Kidney (tissue), 14 donors: ENCODE data around the gene CD276. TPM values are rescaled to one million over a fixed set of nuclear protein-coding genes. Genes with fewer than 3 reads are reported as not detected.

Experiments used
- DNase-seq, 5 donors: peaks; one replicate each; pipeline ENCODE4 v3.0.0-alpha.2; 2013 to 2020
- FAIRE-seq: peaks from 2 replicates; lab custom pipeline; 2012; peaks lifted over from hg19 to GRCh38; lab: Jason Lieb, UNC
- H3K27ac ChIP-seq, 2 donors: one replicate each; pipeline ENCODE4 v1.7.0; 2013; ENCODE audit warnings: low read depth in 2 of 2, low read length in 2 of 2, inconsistent platforms in 1 of 2
- H3K27me3 ChIP-seq: one replicate; pipeline ENCODE4 v1.7.1; 2013; ENCODE audit warnings: low read length, inconsistent platforms; ENCODE audit not compliant: control insufficient read depth, insufficient read depth
- H3K36me3 ChIP-seq, 3 donors: one replicate each; pipeline versions ENCODE4 v1.7.0 to v1.7.1; 2013; ENCODE audit warnings: low read length in 3 of 3, control low read depth in 1 of 3, inconsistent platforms in 1 of 3; ENCODE audit not compliant: insufficient read depth in 3 of 3, control insufficient read depth in 2 of 3
- H3K4me1 ChIP-seq, 3 donors: one replicate each; pipeline versions ENCODE4 v1.7.0 to v1.7.1; 2013; ENCODE audit warnings: low read length in 3 of 3, inconsistent platforms in 1 of 3, low read depth in 1 of 3; ENCODE audit not compliant: control insufficient read depth in 2 of 3, insufficient read depth in 2 of 3
- H3K4me3 ChIP-seq, 3 donors: one replicate each; pipeline versions ENCODE4 v1.7.0 to v1.8.1; 2013; ENCODE audit warnings: low read length in 3 of 3, control low read depth in 1 of 3, inconsistent platforms in 1 of 3
- H3K9ac ChIP-seq, 3 donors: one replicate each; pipeline versions ENCODE4 v1.7.0 to v1.7.1; 2013; ENCODE audit warnings: low read length in 3 of 3, control low read depth in 1 of 3, inconsistent platforms in 1 of 3
- H3K9me3 ChIP-seq, 3 donors: one replicate each; pipeline versions ENCODE4 v1.7.0 to v1.7.1; 2013; ENCODE audit warnings: low read length in 3 of 3, control low read depth in 1 of 3, inconsistent platforms in 1 of 3; ENCODE audit not compliant: control insufficient read depth in 2 of 3, insufficient read depth in 1 of 3
- intact Hi-C: fragments of 100-400 bp; cut with DNase I; formaldehyde crosslinking; loops from one replicate; pipeline ENCODE4 v1.11.1; 2022
- polyA plus RNA-seq: library from polyadenylated mRNA; stranded (reverse); fragments of 350-450 nt; fragmentation: Illumina TruSeq; extraction: RNeasy Lipid Tissue Mini Kit (QIAGEN cat#74804); gene quantifications from one replicate; pipeline ENCODE4 v1.2.3, GENCODE V29; 2014; ENCODE audit warnings: low read depth, low replicate concordance; ENCODE audit not compliant: insufficient read depth
- total RNA-seq: library from RNA; stranded (reverse); fragmentation: NEBNext Ultra II Directional; extraction: Animal tissue kit (Norgen Biotek cat#: 25700); gene quantifications from one replicate; pipeline ENCODE4 v1.2.1, GENCODE V29; 2021
- TF ChIP-seq, protein P1 (sequence below): IDR thresholded peaks from 3 replicates; pipeline ENCODE4 v1.5.1; 2012; ENCODE audit warnings: mild to moderate bottlenecking, moderate library complexity, borderline replicate concordance; ENCODE audit not compliant: insufficient read depth; ENCODE audit errors: extremely low read depth
- donor health status: control.
- donor health status: control.
- donor health status: control.
- donor health status: control.
- donor health status: control.
- donor health status: DM: yes; HTN: yes; CAD: no.
- donor health status: Normal renal cell carcinoma (clear cell type).

CD276 gene
- total and polyA plus RNA-seq, 2 donors from 2014 or later: 25.0 to 31.5 TPM

DNA sequence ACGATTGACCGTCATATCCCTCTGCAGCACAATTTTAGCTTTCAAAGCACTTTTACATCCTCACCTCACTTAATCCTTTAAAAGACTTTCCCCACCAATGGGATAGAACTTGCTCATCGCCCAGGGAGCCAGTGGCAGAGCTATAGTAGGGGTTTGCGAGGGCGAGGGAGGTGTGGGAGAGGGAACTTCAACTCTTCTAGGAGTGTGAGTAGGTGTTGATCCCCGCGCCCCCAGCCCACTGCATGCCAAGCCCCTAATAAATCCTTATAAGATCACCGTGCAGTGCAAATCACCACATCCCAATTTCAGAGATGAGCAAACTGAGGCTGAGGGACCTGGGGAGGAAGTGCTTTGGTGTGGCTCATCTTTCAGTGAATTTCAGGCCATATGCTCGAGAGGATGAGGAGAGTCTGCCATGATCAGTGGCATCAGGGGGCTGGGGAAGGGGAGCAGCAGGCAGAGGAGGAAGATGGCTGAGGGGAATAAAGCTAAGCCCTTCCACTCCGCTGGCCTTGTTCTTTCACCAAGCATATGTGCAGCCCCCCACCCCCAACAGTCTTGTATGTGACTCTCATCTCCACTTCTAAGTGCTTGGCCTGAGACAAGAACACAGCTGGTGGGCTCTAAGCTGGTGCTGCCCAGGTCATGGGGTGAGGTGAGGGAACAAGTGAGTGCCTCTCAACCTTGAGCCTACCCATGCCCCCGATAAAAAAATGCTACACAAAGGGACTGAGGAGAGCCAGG, 63.8 kb downstream of the CD276 start:
- peaks cover 0 to 7% (median 5%) of the 10 kb centered on the region in 3 donors for H3K4me1 ChIP-seq
- H3K9me3 ChIP-seq: no peaks in the 10 kb centered on the region
- intact Hi-C loops: no loop called here
- no peak overlapping the region for H3K9ac ChIP-seq
- H3K36me3 ChIP-seq: no peaks in the 10 kb centered on the region
- TF ChIP-seq, protein P1, sequence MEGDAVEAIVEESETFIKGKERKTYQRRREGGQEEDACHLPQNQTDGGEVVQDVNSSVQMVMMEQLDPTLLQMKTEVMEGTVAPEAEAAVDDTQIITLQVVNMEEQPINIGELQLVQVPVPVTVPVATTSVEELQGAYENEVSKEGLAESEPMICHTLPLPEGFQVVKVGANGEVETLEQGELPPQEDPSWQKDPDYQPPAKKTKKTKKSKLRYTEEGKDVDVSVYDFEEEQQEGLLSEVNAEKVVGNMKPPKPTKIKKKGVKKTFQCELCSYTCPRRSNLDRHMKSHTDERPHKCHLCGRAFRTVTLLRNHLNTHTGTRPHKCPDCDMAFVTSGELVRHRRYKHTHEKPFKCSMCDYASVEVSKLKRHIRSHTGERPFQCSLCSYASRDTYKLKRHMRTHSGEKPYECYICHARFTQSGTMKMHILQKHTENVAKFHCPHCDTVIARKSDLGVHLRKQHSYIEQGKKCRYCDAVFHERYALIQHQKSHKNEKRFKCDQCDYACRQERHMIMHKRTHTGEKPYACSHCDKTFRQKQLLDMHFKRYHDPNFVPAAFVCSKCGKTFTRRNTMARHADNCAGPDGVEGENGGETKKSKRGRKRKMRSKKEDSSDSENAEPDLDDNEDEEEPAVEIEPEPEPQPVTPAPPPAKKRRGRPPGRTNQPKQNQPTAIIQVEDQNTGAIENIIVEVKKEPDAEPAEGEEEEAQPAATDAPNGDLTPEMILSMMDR: no peak
- no peak for FAIRE-seq
- no peaks in the 10 kb centered on the region for H3K27me3 ChIP-seq
- no peak for DNase-seq
- H3K27ac ChIP-seq: no peak overlapping the region
- H3K4me3 ChIP-seq: no peak overlapping the region

DNA sequence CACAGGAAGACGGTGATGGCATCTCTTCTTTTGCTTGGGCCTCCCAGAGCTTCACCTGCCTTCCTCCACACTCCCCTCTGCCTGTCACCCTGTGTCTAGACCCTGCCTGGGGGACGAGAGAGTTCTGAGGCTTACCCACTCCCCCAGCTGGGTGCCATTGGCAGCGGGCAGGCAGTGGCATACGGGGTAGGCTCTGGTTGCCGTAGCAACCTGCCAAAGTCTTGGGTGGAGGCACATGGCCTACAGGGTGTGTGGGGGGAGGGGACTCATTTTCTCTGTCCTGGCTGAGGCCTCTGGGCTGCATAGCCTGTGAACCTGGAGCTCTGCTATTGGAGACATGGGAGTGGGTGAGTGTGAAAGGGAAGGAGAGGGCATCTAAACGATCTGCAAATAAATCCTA, 64.5 kb downstream of the CD276 start:
- FAIRE-seq (no peak), DNase-seq (no peak)
- H3K27ac ChIP-seq: no peak overlapping the region
- H3K4me1 ChIP-seq: peaks cover 0 to 9% (median 5%) of the 10 kb centered on the region in 3 donors
- H3K36me3 ChIP-seq: no peaks in the 10 kb centered on the region
- H3K4me3 ChIP-seq: no peak overlapping the region
- no peak overlapping the region for H3K9ac ChIP-seq
- no peaks in the 10 kb centered on the region for H3K27me3 ChIP-seq
- TF ChIP-seq, protein P1: no peak
- intact Hi-C loops: no loop called here
- H3K9me3 ChIP-seq: no peaks in the 10 kb centered on the region

DNA sequence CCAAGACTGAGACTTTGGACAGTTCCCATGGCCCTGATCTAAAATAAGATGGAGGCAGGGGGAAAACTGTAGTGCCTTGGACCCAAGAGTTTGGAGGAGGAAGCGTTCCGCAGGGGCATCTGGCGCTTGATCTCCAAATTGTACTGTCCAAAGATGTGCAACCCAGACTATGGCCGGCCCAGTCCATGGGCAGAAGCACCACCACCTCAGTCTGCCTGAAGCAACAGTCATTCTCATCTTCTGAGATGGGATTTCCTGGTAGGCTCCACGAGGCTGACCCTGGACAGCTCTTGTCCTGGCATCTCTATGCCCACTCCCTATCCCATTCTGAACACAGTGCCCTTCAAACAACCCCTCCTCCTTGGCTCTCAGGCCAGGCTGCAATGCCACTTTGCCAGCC, 65.3 kb downstream of the CD276 start:
- peaks cover 0 to 10% (median 5%) of the 10 kb centered on the region in 3 donors for H3K4me1 ChIP-seq
- no peak overlapping the region for H3K9ac ChIP-seq
- no peak overlapping the region for H3K4me3 ChIP-seq
- FAIRE-seq (no peak), DNase-seq (no peak)
- H3K27ac ChIP-seq: no peak overlapping the region
- intact Hi-C loops: no loop called here
- no peaks in the 10 kb centered on the region for H3K27me3 ChIP-seq
- H3K36me3 ChIP-seq: no peaks in the 10 kb centered on the region
- TF ChIP-seq, protein P1: no peak
- H3K9me3 ChIP-seq: no peaks in the 10 kb centered on the region
